PC-9 (cell line): ENCODE measurements around the gene IKBKE. TPM values are rescaled to one million over a fixed set of nuclear protein-coding genes. Genes with fewer than 3 reads are reported as not detected.

Experiments used
- BruUV-seq: library from RNA; stranded (reverse); fragments of 400-500 nt; replicated peaks from 2 replicates; lab custom pipeline; 2021; lab: Mats Ljungman, UMichigan
- CTCF ChIA-PET: fragments of 300-600 bp; sonication (Branson Sonifier 250); formaldehyde crosslinking; loops from one replicate; lab custom pipeline; 2022; ENCODE audit warnings: antibody characterized with exemption; lab: Charles Lee
- POLR2A ChIA-PET: fragments of 300-600 bp; sonication (Branson Sonifier 250); formaldehyde crosslinking; loops from one replicate; lab custom pipeline; 2022; ENCODE audit warnings: antibody characterized with exemption; ENCODE audit not compliant: unreplicated experiment; lab: Charles Lee
- DNase-seq, 2 experiments: peaks; one replicate each; pipeline versions ENCODE4 v3.0.0 to v3.0.0-alpha.2; 2015 to 2022; ENCODE audit warnings: mixed read lengths in 1 of 2
- H2AFZ ChIP-seq: fragments of 200-600 bp; sonication (generic); 2 replicates; pipeline ENCODE4 v1.8.1; 2017; ENCODE audit warnings: antibody characterized with exemption
- H3F3A ChIP-seq: fragments of 200-600 bp; sonication (generic); 2 replicates; pipeline ENCODE4 v1.8.1; 2017; ENCODE audit warnings: antibody characterized with exemption, mild to moderate bottlenecking, low read depth; ENCODE audit not compliant: insufficient read depth
- H3K27ac ChIP-seq: fragments of 200-600 bp; sonication (generic); 2 replicates; pipeline ENCODE4 v1.6.1; 2016; ENCODE audit warnings: mixed run types
- H3K27me3 ChIP-seq: fragments of 200-600 bp; sonication (generic); 2 replicates; pipeline ENCODE4 v1.6.1; 2016; ENCODE audit warnings: low read depth, mixed run types; ENCODE audit not compliant: insufficient read depth
- H3K36me3 ChIP-seq: fragments of 200-600 bp; sonication (generic); 2 replicates; pipeline ENCODE4 v1.6.1; 2016; ENCODE audit warnings: low read depth, mixed run types
- H3K4me1 ChIP-seq: fragments of 200-600 bp; sonication (generic); replicated peaks from 2 replicates; pipeline ENCODE4 v1.6.1; 2016; ENCODE audit warnings: mixed run types; ENCODE audit not compliant: insufficient read depth
- H3K4me2 ChIP-seq: fragments of 200-600 bp; sonication (generic); 2 replicates; pipeline ENCODE4 v1.6.1; 2017; ENCODE audit warnings: mixed run types
- H3K4me3 ChIP-seq: fragments of 200-600 bp; sonication (generic); 2 replicates; pipeline ENCODE4 v1.6.1; 2016; ENCODE audit warnings: mixed run types
- H3K79me2 ChIP-seq: fragments of 200-600 bp; sonication (generic); 2 replicates; pipeline ENCODE4 v1.6.1; 2017; ENCODE audit warnings: low read depth, mixed run types
- H3K9me2 ChIP-seq: fragments of 200-600 bp; sonication (generic); 2 replicates; pipeline ENCODE4 v1.8.1; 2017; ENCODE audit warnings: mild to moderate bottlenecking; ENCODE audit not compliant: insufficient read depth
- H3K9me3 ChIP-seq: fragments of 200-600 bp; sonication (generic); 2 replicates; pipeline ENCODE4 v1.8.1; 2016; ENCODE audit warnings: low read depth; ENCODE audit not compliant: insufficient read depth
- H4K20me1 ChIP-seq: fragments of 200-600 bp; sonication (generic); 2 replicates; pipeline ENCODE4 v1.8.1; 2017; ENCODE audit not compliant: insufficient read depth
- EZH2 ChIP-seq: fragments of 200-600 bp; sonication (generic); IDR thresholded peaks from 2 replicates; pipeline ENCODE4 v1.8.0; 2017; ENCODE audit warnings: antibody characterized with exemption, low read depth
- intact Hi-C: fragments of 100-400 bp; cut with micrococcal nuclease; formaldehyde crosslinking; loops from one replicate; pipeline ENCODE4 v1.10.0; 2022; ENCODE audit not compliant: unreplicated experiment
- total RNA-seq: library from RNA; stranded (reverse); gene quantifications from 2 replicates; pipeline ENCODE4 v1.2.3, GENCODE V29; 2021
- TF ChIP-seq, protein P1 (sequence below): fragments of 200-600 bp; sonication (generic); conservative IDR thresholded peaks from 2 replicates; pipeline ENCODE4 v1.6.1; 2017; ENCODE audit warnings: mixed run types, antibody characterized with exemption, mild to moderate bottlenecking, moderate library complexity

The IKBKE gene
- total RNA-seq, 1 experiment from 2014 or later: 12.5 TPM

DNA sequence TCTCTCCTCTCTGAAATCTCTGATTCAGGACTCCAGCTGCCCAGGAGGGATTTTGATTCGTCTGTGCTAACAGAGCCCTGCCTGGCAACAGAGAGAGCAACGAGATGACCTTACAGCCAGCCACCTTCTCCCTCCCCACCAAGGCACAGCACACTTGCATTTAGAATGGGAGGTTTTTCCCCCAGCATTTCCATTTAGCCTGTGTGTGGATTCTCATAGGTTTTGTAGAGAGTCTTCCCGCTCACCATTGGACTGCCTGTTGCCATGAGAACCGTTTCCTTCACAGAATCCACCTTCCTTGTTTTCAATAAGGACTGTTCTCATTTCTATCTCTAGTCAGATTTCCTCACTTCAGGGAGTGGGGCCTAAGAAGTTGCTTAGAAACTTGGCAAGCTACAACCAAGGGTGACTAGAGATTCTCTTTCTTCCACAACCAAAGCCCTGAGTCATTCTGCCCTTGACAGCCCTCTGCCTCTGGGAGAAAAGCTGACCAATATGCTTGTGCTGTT lies 5.8 kb upstream of the IKBKE start:
- POLR2A ChIA-PET: no interaction called here
- Histone ChIP-seq H3K27ac (peak overlapping the region; percentile 18; the same call in 1 of the 2 replicates), H3K9me3 (no peaks in the 10 kb centered on the region), H3K36me3 (0 out of 2 replicates have a peak, but pooled peaks cover 6% of the 10 kb centered on the region), H2AFZ (no peak overlapping the region), H3K27me3 (no peaks in the 10 kb centered on the region), H3K4me3 (no peak overlapping the region), H3K4me2 (no peak overlapping the region), H3F3A (peaks cover 12% of the 10 kb centered on the region), H3K9me2 (no peaks in the 10 kb centered on the region), H4K20me1 (no peaks in the 10 kb centered on the region; the same call in 1 of the 2 replicates), H3K79me2 (no peaks in the 10 kb centered on the region), H3K4me1 (peaks cover 8% of the 10 kb centered on the region)
- peak in 1 of 2 experiments; percentile 44 for DNase-seq
- TF ChIP-seq, protein P1, sequence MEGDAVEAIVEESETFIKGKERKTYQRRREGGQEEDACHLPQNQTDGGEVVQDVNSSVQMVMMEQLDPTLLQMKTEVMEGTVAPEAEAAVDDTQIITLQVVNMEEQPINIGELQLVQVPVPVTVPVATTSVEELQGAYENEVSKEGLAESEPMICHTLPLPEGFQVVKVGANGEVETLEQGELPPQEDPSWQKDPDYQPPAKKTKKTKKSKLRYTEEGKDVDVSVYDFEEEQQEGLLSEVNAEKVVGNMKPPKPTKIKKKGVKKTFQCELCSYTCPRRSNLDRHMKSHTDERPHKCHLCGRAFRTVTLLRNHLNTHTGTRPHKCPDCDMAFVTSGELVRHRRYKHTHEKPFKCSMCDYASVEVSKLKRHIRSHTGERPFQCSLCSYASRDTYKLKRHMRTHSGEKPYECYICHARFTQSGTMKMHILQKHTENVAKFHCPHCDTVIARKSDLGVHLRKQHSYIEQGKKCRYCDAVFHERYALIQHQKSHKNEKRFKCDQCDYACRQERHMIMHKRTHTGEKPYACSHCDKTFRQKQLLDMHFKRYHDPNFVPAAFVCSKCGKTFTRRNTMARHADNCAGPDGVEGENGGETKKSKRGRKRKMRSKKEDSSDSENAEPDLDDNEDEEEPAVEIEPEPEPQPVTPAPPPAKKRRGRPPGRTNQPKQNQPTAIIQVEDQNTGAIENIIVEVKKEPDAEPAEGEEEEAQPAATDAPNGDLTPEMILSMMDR: no peak
- TF ChIP-seq EZH2: no peak
- intact Hi-C loops: no loop called here
- no TSS peak for BruUV-seq
- CTCF ChIA-PET: interaction anchor here (0.6 kb wide), 1 partner anchor 76 kb away, joined by 3 read pairs; no protein-coding TSS in a partner anchor

- no peaks in the 10 kb centered on the region; the same call in 1 of the 2 replicates for H4K20me1 ChIP-seq
- no peak for DNase-seq
- no TSS peak for BruUV-seq
- H3K27me3 ChIP-seq: no peaks in the 10 kb centered on the region
- CTCF ChIA-PET: no interaction called here
- H3K4me1 ChIP-seq: peaks cover 16% of the 10 kb centered on the region
- H3F3A ChIP-seq: peaks cover 22% of the 10 kb centered on the region
- H3K36me3 ChIP-seq: 0 out of 2 replicates have a peak, but pooled peaks cover 6% of the 10 kb centered on the region
- intact Hi-C loops: no loop called here
- no peaks in the 10 kb centered on the region for H3K9me2 ChIP-seq
- no peak overlapping the region for H2AFZ ChIP-seq
- no peaks in the 10 kb centered on the region for H3K9me3 ChIP-seq
- no peak for TF ChIP-seq EZH2
- TF ChIP-seq, protein P1: no peak
- H3K4me3 ChIP-seq: no peak overlapping the region
- POLR2A ChIA-PET: no interaction called here
- H3K27ac ChIP-seq: no peak overlapping the region
- H3K4me2 ChIP-seq: no peak overlapping the region
- H3K79me2 ChIP-seq: no peaks in the 10 kb centered on the region; the same call in 1 of the 2 replicates
Measured at GRCh38 chr1:206465951-206466350, 4.3 kb upstream of the IKBKE start.

- Histone ChIP-seq H3K4me3 (no peak overlapping the region), H3K27me3 (no peaks in the 10 kb centered on the region), H3K36me3 (0 out of 2 replicates have a peak, but pooled peaks cover 3% of the 10 kb centered on the region), H3K4me2 (no peak overlapping the region), H4K20me1 (no peaks in the 10 kb centered on the region; the same call in 1 of the 2 replicates), H3K4me1 (peaks cover 25% of the 10 kb centered on the region), H3F3A (peaks cover 22% of the 10 kb centered on the region), H3K79me2 (no peaks in the 10 kb centered on the region; the same call in 1 of the 2 replicates), H3K9me2 (no peaks in the 10 kb centered on the region), H2AFZ (no peak overlapping the region), H3K9me3 (no peaks in the 10 kb centered on the region), H3K27ac (no peak overlapping the region)
- POLR2A ChIA-PET: no interaction called here
- intact Hi-C loops: no loop called here
- CTCF ChIA-PET: interaction anchor here (0.7 kb wide), 1 partner anchor 224 kb away, joined by 3 read pairs; no protein-coding TSS in a partner anchor
- no peak for TF ChIP-seq EZH2
- TF ChIP-seq, protein P1: no peak
- BruUV-seq: no TSS peak
- no peak for DNase-seq
Measured at GRCh38 chr1:206466840-206467649, 3.2 kb upstream of the IKBKE start.
